Measurements from ENCODE around the gene NPIPB13.
"Not testable (repeated sequence)": the region's sequence is repeated elsewhere in the genome, so short reads cannot be mapped to it uniquely, and the experiment has no call there.

Gene NPIPB13

GRCh38 chr16:30207063-30207704, 41.1 kb downstream of the NPIPB13 start:
- H3K36me3 ChIP-seq (ENCODE audit: control insufficient read depth, insufficient read depth, low read length); H3K79me1 ChIP-seq (ENCODE audit: low read length); H3K4ac ChIP-seq (ENCODE audit: low read depth, low read length); H3K23ac ChIP-seq (ENCODE audit: low read length); H4K5ac ChIP-seq (ENCODE audit: low read length); H3K27me3 ChIP-seq (ENCODE audit: insufficient read depth, low read length, poor library complexity); H3K4me1 ChIP-seq (ENCODE audit: control insufficient read depth, low read depth, low read length); H2BK5ac ChIP-seq (ENCODE audit: low read length); H4K8ac ChIP-seq (ENCODE audit: low read depth, low read length); H3K27ac ChIP-seq (ENCODE audit: low read depth, low read length); H2BK15ac ChIP-seq (replicated peaks; ENCODE audit: low read depth); H3K4me3 ChIP-seq (ENCODE audit: low read length); H2BK120ac ChIP-seq (ENCODE audit: low read depth, low read length); H3K18ac ChIP-seq (ENCODE audit: low read length); H3K79me2 ChIP-seq (ENCODE audit: control insufficient read depth, insufficient read depth, low read length); H2AK5ac ChIP-seq (ENCODE audit: low read length); H3K4me2 ChIP-seq (ENCODE audit: low read length); H3K56ac ChIP-seq (ENCODE audit: low read length); H3K9ac ChIP-seq (ENCODE audit: low read length); DNase-seq: not testable (repeated sequence)
- no CpG with 5 or more reads among the region's 9 CpGs for WGBS (ENCODE audit: extremely low coverage, insufficient coverage, low lambda C conversion rate)

GRCh38 chr16:30206252-30206651, 42.0 kb downstream of the NPIPB13 start:
- not testable (repeated sequence) for H4K5ac ChIP-seq (ENCODE audit: low read length); H3K27me3 ChIP-seq (ENCODE audit: insufficient read depth, low read length, poor library complexity); H3K18ac ChIP-seq (ENCODE audit: low read length); H3K56ac ChIP-seq (ENCODE audit: low read length); H3K4ac ChIP-seq (ENCODE audit: low read depth, low read length); H3K4me2 ChIP-seq (ENCODE audit: low read length); H3K9ac ChIP-seq (ENCODE audit: low read length); H3K4me3 ChIP-seq (ENCODE audit: low read length); DNase-seq; H3K79me2 ChIP-seq (ENCODE audit: control insufficient read depth, insufficient read depth, low read length); H2BK120ac ChIP-seq (ENCODE audit: low read depth, low read length); H3K79me1 ChIP-seq (ENCODE audit: low read length); H2BK5ac ChIP-seq (ENCODE audit: low read length); H3K4me1 ChIP-seq (ENCODE audit: control insufficient read depth, low read depth, low read length); H2AK5ac ChIP-seq (ENCODE audit: low read length); H3K36me3 ChIP-seq (ENCODE audit: control insufficient read depth, insufficient read depth, low read length); H4K8ac ChIP-seq (ENCODE audit: low read depth, low read length); H2BK15ac ChIP-seq (replicated peaks; ENCODE audit: low read depth); H3K27ac ChIP-seq (ENCODE audit: low read depth, low read length); H3K23ac ChIP-seq (ENCODE audit: low read length)
- no CpG with 5 or more reads among the region's 33 CpGs for WGBS (ENCODE audit: extremely low coverage, insufficient coverage, low lambda C conversion rate)

DNA sequence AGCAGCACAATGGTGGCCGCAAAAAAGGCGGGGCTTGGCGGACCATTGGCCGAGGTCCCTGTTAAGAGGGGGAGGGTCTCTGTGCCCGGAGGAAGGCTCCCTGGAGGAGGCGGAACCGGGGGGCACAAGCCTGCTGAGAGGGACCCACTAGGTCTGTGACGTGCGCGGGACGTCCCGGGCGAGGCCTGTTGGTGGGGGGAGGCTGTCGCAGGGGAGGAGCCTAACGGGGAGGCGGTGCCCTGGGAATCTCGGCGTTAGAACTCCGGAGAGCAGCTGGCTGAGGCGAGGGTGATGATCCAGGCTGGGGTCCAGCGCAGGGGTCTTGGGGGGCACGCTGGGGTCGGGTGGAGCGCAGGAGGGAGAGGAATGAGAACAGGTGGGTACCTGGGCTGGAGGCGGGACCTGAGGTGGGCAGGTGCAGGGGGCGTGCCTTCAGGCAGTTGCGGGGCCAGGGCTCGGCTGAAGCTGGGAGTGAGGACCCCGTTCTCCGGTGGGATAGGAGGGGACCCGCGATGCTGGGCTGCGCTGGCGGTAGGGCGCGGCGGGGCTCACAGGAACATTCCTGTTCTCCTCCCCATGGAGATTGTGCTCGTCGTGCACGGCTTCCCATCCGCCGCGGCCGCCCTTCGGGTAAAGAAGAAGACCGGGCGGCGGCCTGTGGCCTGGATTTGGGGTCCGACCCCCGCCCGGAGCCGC, 42.6 kb downstream of the NPIPB13 start:
- not testable (repeated sequence) for H3K18ac ChIP-seq (ENCODE audit: low read length); H3K27me3 ChIP-seq (ENCODE audit: insufficient read depth, low read length, poor library complexity); H3K23ac ChIP-seq (ENCODE audit: low read length); H3K4me1 ChIP-seq (ENCODE audit: control insufficient read depth, low read depth, low read length); H3K79me1 ChIP-seq (ENCODE audit: low read length); H3K79me2 ChIP-seq (ENCODE audit: control insufficient read depth, insufficient read depth, low read length); H2BK120ac ChIP-seq (ENCODE audit: low read depth, low read length); H4K5ac ChIP-seq (ENCODE audit: low read length); H3K27ac ChIP-seq (ENCODE audit: low read depth, low read length); H3K4me2 ChIP-seq (ENCODE audit: low read length); H4K8ac ChIP-seq (ENCODE audit: low read depth, low read length); H3K4ac ChIP-seq (ENCODE audit: low read depth, low read length); DNase-seq; H2AK5ac ChIP-seq (ENCODE audit: low read length); H3K36me3 ChIP-seq (ENCODE audit: control insufficient read depth, insufficient read depth, low read length); H3K4me3 ChIP-seq (ENCODE audit: low read length); H2BK5ac ChIP-seq (ENCODE audit: low read length); H3K9ac ChIP-seq (ENCODE audit: low read length); H2BK15ac ChIP-seq (replicated peaks; ENCODE audit: low read depth); H3K56ac ChIP-seq (ENCODE audit: low read length)
- no CpG with 5 or more reads among the region's 52 CpGs for WGBS (ENCODE audit: extremely low coverage, insufficient coverage, low lambda C conversion rate)

DNA sequence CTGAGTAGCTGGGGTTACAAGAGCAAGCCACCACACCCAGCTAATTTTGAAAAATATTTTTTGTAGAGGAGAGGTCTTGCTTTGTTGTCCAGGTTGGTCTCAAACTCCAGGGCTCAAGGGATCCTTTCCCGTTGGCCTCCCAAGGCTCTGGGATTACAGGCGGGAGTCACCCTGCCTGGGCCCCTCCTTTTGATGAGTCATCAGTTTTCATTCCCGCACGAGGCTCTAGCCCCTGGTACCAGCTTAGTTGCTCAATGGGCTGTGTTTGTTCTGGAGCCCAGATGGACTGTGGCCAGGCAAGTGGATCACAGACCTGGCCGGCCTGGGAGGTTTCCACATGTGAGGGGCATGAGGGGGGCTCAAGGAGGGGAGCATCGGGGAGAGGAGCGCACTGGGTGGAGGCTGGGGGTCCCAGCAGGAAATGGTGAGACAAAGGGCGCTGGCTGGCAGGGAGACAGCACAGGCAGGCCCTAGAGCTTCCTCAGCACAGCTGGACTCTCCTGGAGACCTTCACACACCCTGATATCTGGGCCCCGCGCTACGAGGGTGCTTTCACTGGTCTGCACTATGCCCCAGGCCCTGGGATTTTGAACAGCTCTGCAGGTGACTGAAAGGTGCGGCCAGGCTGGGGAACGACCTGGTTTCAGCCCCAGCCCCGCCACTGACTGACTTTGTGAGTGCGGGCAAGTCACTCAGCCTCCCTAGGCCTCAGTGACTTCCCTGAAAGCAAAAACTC, 48.5 kb downstream of the NPIPB13 start:
- H3K23ac ChIP-seq (ENCODE audit: low read length); H3K36me3 ChIP-seq (ENCODE audit: control insufficient read depth, insufficient read depth, low read length); H3K9ac ChIP-seq (ENCODE audit: low read length); H4K5ac ChIP-seq (ENCODE audit: low read length); H2BK120ac ChIP-seq (ENCODE audit: low read depth, low read length); H3K56ac ChIP-seq (ENCODE audit: low read length); H4K8ac ChIP-seq (ENCODE audit: low read depth, low read length); H2BK5ac ChIP-seq (ENCODE audit: low read length); H3K4me1 ChIP-seq (ENCODE audit: control insufficient read depth, low read depth, low read length); H3K79me2 ChIP-seq (ENCODE audit: control insufficient read depth, insufficient read depth, low read length); H2BK15ac ChIP-seq (replicated peaks; ENCODE audit: low read depth); H3K4ac ChIP-seq (ENCODE audit: low read depth, low read length); H3K79me1 ChIP-seq (ENCODE audit: low read length); H3K27me3 ChIP-seq (ENCODE audit: insufficient read depth, low read length, poor library complexity); H2AK5ac ChIP-seq (ENCODE audit: low read length); H3K4me3 ChIP-seq (ENCODE audit: low read length); H3K18ac ChIP-seq (ENCODE audit: low read length); DNase-seq; H3K27ac ChIP-seq (ENCODE audit: low read depth, low read length); H3K4me2 ChIP-seq (ENCODE audit: low read length): not testable (repeated sequence)
- no CpG with 5 or more reads among the region's 15 CpGs for WGBS (ENCODE audit: extremely low coverage, insufficient coverage, low lambda C conversion rate)

DNA sequence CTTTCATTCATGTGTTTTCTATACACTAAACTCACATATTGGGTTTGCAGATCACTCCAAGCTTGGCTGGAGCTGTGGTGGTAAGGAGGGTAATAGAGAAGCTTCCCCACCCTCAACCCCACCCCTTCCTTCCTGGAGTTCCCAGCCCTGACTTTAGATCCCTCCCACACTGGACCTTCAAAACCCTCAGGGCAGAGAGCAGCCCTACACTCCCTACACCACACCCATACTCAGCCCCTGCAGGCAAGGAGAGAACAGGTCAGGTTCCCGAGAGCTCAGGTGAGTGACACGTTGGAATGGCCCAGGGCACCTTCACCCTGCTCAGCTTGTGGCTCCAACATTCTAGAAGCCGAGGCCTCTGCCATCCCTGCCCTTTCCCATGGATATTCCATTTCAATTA, 49.2 kb downstream of the NPIPB13 start, which contains the start of gene SULT1A3:
Gene SULT1A3, plus strand, starts transcription at position 207 of the 400 bp plus-strand sequence. CDS start 1,474 bp downstream, outside the sequence.
- WGBS (ENCODE audit: extremely low coverage, insufficient coverage, low lambda C conversion rate) = no CpG with 5 or more reads among the region's 3 CpGs
- H4K8ac ChIP-seq (ENCODE audit: low read depth, low read length); H3K4ac ChIP-seq (ENCODE audit: low read depth, low read length); H3K23ac ChIP-seq (ENCODE audit: low read length); H3K9ac ChIP-seq (ENCODE audit: low read length); H3K4me1 ChIP-seq (ENCODE audit: control insufficient read depth, low read depth, low read length); H2BK5ac ChIP-seq (ENCODE audit: low read length); H3K56ac ChIP-seq (ENCODE audit: low read length); H4K5ac ChIP-seq (ENCODE audit: low read length); H3K36me3 ChIP-seq (ENCODE audit: control insufficient read depth, insufficient read depth, low read length); H3K27me3 ChIP-seq (ENCODE audit: insufficient read depth, low read length, poor library complexity); H2BK15ac ChIP-seq (replicated peaks; ENCODE audit: low read depth); H3K79me1 ChIP-seq (ENCODE audit: low read length); H2AK5ac ChIP-seq (ENCODE audit: low read length); H3K4me3 ChIP-seq (ENCODE audit: low read length); H2BK120ac ChIP-seq (ENCODE audit: low read depth, low read length); H3K27ac ChIP-seq (ENCODE audit: low read depth, low read length); H3K18ac ChIP-seq (ENCODE audit: low read length); DNase-seq; H3K4me2 ChIP-seq (ENCODE audit: low read length); H3K79me2 ChIP-seq (ENCODE audit: control insufficient read depth, insufficient read depth, low read length): not testable (repeated sequence)
